Ovary (tissue), 9 donors: ENCODE results near the gene DDR2. TPM values are rescaled to one million over a fixed set of nuclear protein-coding genes. Genes with fewer than 3 reads are reported as not detected.

Experiments
- DNase-seq, 5 donors: peaks; one replicate each; pipeline ENCODE4 v3.0.0-alpha.2; 2019 to 2020
- H3K27ac ChIP-seq, 2 donors: fragments of 200-600 bp; one replicate each; pipeline versions ENCODE4 v1.5.1 to v1.8.0; 2019 to 2022
- H3K27me3 ChIP-seq: fragments of 200-600 bp; one replicate; pipeline ENCODE4 v1.8.0; 2022
- H3K36me3 ChIP-seq: fragments of 200-600 bp; sonication (generic); one replicate; pipeline ENCODE4 v1.5.1; 2019
- H3K4me1 ChIP-seq: one replicate; pipeline ENCODE4 v1.8.1; 2013; ENCODE audit warnings: mild to moderate bottlenecking, moderate library complexity; ENCODE audit not compliant: insufficient read depth
- H3K4me3 ChIP-seq: fragments of 200-600 bp; sonication (generic); one replicate; pipeline ENCODE4 v1.5.1; 2017
- H3K9me3 ChIP-seq, 2 donors: fragments of 200-600 bp in 1 of 2; sonication (generic) in 1 of 2; one replicate each; pipeline versions ENCODE4 v1.5.1 to v1.8.1; 2013 to 2019; ENCODE audit warnings: mild to moderate bottlenecking in 1 of 2, moderate library complexity in 1 of 2
- EP300 ChIP-seq: sonication (generic); formaldehyde crosslinking; IDR thresholded peaks from one replicate; pipeline ENCODE4 v1.6.1; 2017; ENCODE audit warnings: antibody characterized with exemption
- POLR2A ChIP-seq: fragments of 450-650 bp; IDR thresholded peaks from one replicate; pipeline ENCODE4 v1.6.1; 2017; ENCODE audit warnings: antibody characterized with exemption, mild to moderate bottlenecking, moderate library complexity
- WGBS, 3 donors: extraction: QIAGEN DNeasy Blood & Tissue Kit in 1 of 3; methylation state at CpG; one replicate each; pipeline versions ENCODE4 v1.1.5 to v1.1.7; 2013 to 2017; 5-methylcytosine and 5-hydroxymethylcytosine counted together
- intact Hi-C, 4 donors: fragments of 100-400 bp; cut with DNase I; formaldehyde crosslinking; loops; one replicate each; pipeline versions ENCODE4 v1.11.0 to v1.15.1; 2022 to 2023
- polyA plus RNA-seq, 2 donors: library from polyadenylated mRNA; stranded (reverse); fragments of 200-250 nt in 1 of 2; fragments of 350-450 nt in 1 of 2; fragmentation: Illumina TruSeq in 1 of 2; extraction: RNeasy Lipid Tissue Mini Kit (QIAGEN cat#74804) in 1 of 2; gene quantifications; one replicate each; pipeline ENCODE4 v1.2.3, GENCODE V29; 2013 to 2014
- total RNA-seq, 7 donors: library from RNA; depleted of rRNA in 2 of 7; stranded (reverse); fragments of >200 nt in 2 of 7; fragmentation: NEBNext Ultra II Directional in 3 of 7; extraction: Animal tissue kit (Norgen Biotek cat#: 25700) in 3 of 7; gene quantifications; one replicate each; pipeline versions ENCODE4 v1.1.0 to v1.2.4, GENCODE V29; 2016 to 2023
- TF ChIP-seq, protein P1 (sequence below), 3 donors: fragments of 450-650 bp in 2 of 3; fragments of 200-600 bp in 1 of 3; IDR thresholded peaks; one replicate each; pipeline versions ENCODE4 v1.5.1 to v1.8.0; 2016 to 2022; ENCODE audit warnings: antibody characterized with exemption in 3 of 3, mild to moderate bottlenecking in 1 of 3
- donor health status: DM: no; HTN: no; CAD: no; lungs with moderate emphysema.
- donor health status: DM: no; HTN: no; CAD: no.
- donor health status: Bipolar disorder and iron deficiency.
- donor health status: DM: yes; HTN: yes; CAD: no.
- donor health status: DM: no; HTN: no; CAD: no.
- donor health status: DM: yes; HTN: yes; CAD: no.

Gene DDR2
- total and polyA plus RNA-seq, 9 donors = 25.6 to 143 (median 79.0) TPM

DNA sequence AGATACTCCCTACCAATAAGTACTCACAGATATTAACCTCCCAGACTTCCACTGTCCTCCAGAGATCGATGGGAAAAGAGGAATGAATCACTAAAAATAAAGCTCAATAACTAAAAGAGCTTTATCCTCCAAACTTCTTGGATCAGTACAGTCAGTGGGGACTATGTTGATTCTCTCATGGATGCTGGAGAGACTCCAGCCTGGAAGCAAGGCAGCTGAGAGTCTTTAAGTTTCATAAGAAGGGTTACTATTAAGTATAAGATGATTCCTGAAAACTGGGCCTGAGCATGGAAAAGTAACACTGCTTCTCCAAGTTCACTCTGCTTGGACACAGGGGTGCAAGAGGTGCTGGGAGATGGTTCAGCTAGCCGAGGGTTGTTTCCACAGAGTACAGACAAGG is 6.2 kb upstream of the DDR2 start:
- H3K36me3 ChIP-seq = no peaks in the 10 kb centered on the region
- intact Hi-C loops = no loop called here
- no peaks in the 10 kb centered on the region for H3K9me3 ChIP-seq
- peak in 2 of 5 donors; percentile 20 to 36 for DNase-seq
- H3K27me3 ChIP-seq = no peaks in the 10 kb centered on the region
- H3K4me3 ChIP-seq = no peak overlapping the region
- peaks cover 12% of the 10 kb centered on the region for H3K4me1 ChIP-seq
- TF ChIP-seq POLR2A = no peak
- TF ChIP-seq, protein P1, sequence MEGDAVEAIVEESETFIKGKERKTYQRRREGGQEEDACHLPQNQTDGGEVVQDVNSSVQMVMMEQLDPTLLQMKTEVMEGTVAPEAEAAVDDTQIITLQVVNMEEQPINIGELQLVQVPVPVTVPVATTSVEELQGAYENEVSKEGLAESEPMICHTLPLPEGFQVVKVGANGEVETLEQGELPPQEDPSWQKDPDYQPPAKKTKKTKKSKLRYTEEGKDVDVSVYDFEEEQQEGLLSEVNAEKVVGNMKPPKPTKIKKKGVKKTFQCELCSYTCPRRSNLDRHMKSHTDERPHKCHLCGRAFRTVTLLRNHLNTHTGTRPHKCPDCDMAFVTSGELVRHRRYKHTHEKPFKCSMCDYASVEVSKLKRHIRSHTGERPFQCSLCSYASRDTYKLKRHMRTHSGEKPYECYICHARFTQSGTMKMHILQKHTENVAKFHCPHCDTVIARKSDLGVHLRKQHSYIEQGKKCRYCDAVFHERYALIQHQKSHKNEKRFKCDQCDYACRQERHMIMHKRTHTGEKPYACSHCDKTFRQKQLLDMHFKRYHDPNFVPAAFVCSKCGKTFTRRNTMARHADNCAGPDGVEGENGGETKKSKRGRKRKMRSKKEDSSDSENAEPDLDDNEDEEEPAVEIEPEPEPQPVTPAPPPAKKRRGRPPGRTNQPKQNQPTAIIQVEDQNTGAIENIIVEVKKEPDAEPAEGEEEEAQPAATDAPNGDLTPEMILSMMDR (IDR thresholded peaks at IDR 0.05) = no peak
- no peak for TF ChIP-seq EP300
- 3 to 14% (median 3%) methylated on average over 2 of the region's 2 CpGs for WGBS, 3 donors
- peak overlapping the region; percentile 67 to 76 for H3K27ac ChIP-seq

DNA sequence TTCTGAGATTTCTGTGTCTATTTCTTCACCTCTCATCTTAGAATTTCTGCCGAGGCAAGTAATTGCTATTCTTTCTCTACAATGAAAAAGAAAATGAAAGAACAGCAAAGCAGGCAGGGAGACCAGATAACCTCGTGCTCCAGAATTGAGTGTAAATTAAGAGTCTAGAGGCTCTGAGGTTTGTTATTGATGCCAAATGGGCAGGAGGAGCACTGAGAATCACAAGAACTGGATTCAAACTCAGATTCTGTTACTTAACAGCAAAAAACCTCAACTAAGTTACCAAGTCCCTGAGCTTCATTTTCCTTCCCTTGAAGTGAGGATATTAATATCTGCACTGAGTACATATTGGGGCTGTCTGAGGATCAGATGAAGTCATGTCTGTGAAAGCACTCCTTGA is 5.5 kb upstream of the DDR2 start:
- peak overlapping the region; percentile 67 to 76 for H3K27ac ChIP-seq
- H3K4me3 ChIP-seq = peak overlapping the region; percentile 19
- H3K27me3 ChIP-seq = no peaks in the 10 kb centered on the region
- 1 to 2% (median 1%) methylated on average over 2 of the region's 2 CpGs for WGBS, 3 donors
- intact Hi-C loops = no loop called here
- H3K36me3 ChIP-seq = no peaks in the 10 kb centered on the region
- H3K9me3 ChIP-seq = no peaks in the 10 kb centered on the region
- no peak for DNase-seq
- TF ChIP-seq POLR2A (no peak), EP300 (no peak)
- TF ChIP-seq, protein P1 (IDR thresholded peaks at IDR 0.05) = no peak
- peaks cover 12% of the 10 kb centered on the region for H3K4me1 ChIP-seq

- no peaks in the 10 kb centered on the region for H3K27me3 ChIP-seq
- H3K27ac ChIP-seq = no peak overlapping the region
- peaks cover 12% of the 10 kb centered on the region for H3K4me1 ChIP-seq
- no peak overlapping the region for H3K4me3 ChIP-seq
- no peak for DNase-seq
- intact Hi-C loops = no loop called here
- TF ChIP-seq EP300 = no peak
- TF ChIP-seq, protein P1 (IDR thresholded peaks at IDR 0.05) = peak in 1 of 3 donors; percentile 19
- no peaks in the 10 kb centered on the region for H3K36me3 ChIP-seq
- WGBS, 3 donors = 60 to 63% (median 61%) methylated on average over 3 of the region's 3 CpGs
- no peaks in the 10 kb centered on the region for H3K9me3 ChIP-seq
Measured at GRCh38 chr1:162627662-162628296, 4.5 kb upstream of the DDR2 start.

GRCh38 chr1:162629077-162629627 is 3.1 kb upstream of the DDR2 start:
- Histone ChIP-seq H3K27me3 (no peaks in the 10 kb centered on the region), H3K4me3 (no peak overlapping the region), H3K27ac (no peak overlapping the region), H3K36me3 (no peaks in the 10 kb centered on the region), H3K4me1 (peaks cover 12% of the 10 kb centered on the region), H3K9me3 (no peaks in the 10 kb centered on the region)
- DNase-seq = no peak
- TF ChIP-seq, protein P1 (IDR thresholded peaks at IDR 0.05) = no peak
- no peak for TF ChIP-seq POLR2A
- 96 to 98% (median 97%) methylated on average over 3 of the region's 3 CpGs for WGBS, 3 donors
- intact Hi-C loops = no loop called here
